ENCODE data around the gene GET3.
A peak's percentile ranks its signal among the peaks of the same experiment; 100 is the strongest.

Gene GET3

GRCh38 chr19:12763100-12763499 is 25.8 kb downstream of the GET3 start:
- no peak overlapping the region for H3K4me3 ChIP-seq (ENCODE audit: control insufficient read depth, low read depth, low read length)
- no peak for TF ChIP-seq CTCF (IDR thresholded peaks at IDR 0.05; ENCODE audit: control insufficient read depth, insufficient read depth, low read depth, low read length, missing control alignments)
- no peak for DNase-seq (ENCODE audit: low read depth)

- DNase-seq (ENCODE audit: low read depth) = no peak
- no peak for TF ChIP-seq CTCF (IDR thresholded peaks at IDR 0.05; ENCODE audit: control insufficient read depth, insufficient read depth, low read depth, low read length, missing control alignments)
- H3K4me3 ChIP-seq (ENCODE audit: control insufficient read depth, low read depth, low read length) = no peak overlapping the region
Measured at GRCh38 chr19:12764698-12765097, 27.4 kb downstream of the GET3 start.

- TF ChIP-seq CTCF (IDR thresholded peaks at IDR 0.05; ENCODE audit: control insufficient read depth, insufficient read depth, low read depth, low read length, missing control alignments) = peak; percentile 77
- peak overlapping the region; percentile 57 for H3K4me3 ChIP-seq (ENCODE audit: control insufficient read depth, low read depth, low read length)
- DNase-seq (ENCODE audit: low read depth) = no peak
Measured at GRCh38 chr19:12766051-12766521, 28.8 kb downstream of the GET3 start.

GRCh38 chr19:12767150-12767549 is 29.9 kb downstream of the GET3 start:
- DNase-seq (ENCODE audit: low read depth) = no peak
- H3K4me3 ChIP-seq (ENCODE audit: control insufficient read depth, low read depth, low read length) = no peak overlapping the region
- no peak for TF ChIP-seq CTCF (IDR thresholded peaks at IDR 0.05; ENCODE audit: control insufficient read depth, insufficient read depth, low read depth, low read length, missing control alignments)

GRCh38 chr19:12767666-12768065 is 30.4 kb downstream of the GET3 start:
- no peak overlapping the region for H3K4me3 ChIP-seq (ENCODE audit: control insufficient read depth, low read depth, low read length)
- TF ChIP-seq CTCF (IDR thresholded peaks at IDR 0.05; ENCODE audit: control insufficient read depth, insufficient read depth, low read depth, low read length, missing control alignments) = no peak
- no peak for DNase-seq (ENCODE audit: low read depth)

GRCh38 chr19:12769689-12770088 is 32.4 kb downstream of the GET3 start:
- no peak overlapping the region for H3K4me3 ChIP-seq (ENCODE audit: control insufficient read depth, low read depth, low read length)
- TF ChIP-seq CTCF (IDR thresholded peaks at IDR 0.05; ENCODE audit: control insufficient read depth, insufficient read depth, low read depth, low read length, missing control alignments) = no peak
- DNase-seq (ENCODE audit: low read depth) = no peak

- DNase-seq (ENCODE audit: low read depth) = no peak
- no peak for TF ChIP-seq CTCF (IDR thresholded peaks at IDR 0.05; ENCODE audit: control insufficient read depth, insufficient read depth, low read depth, low read length, missing control alignments)
- no peak overlapping the region for H3K4me3 ChIP-seq (ENCODE audit: control insufficient read depth, low read depth, low read length)
Measured at GRCh38 chr19:12770922-12771321, 33.6 kb downstream of the GET3 start.
